NCI-H82 treated with DMSO at 0.1 percent for 48 hours (cell line): ENCODE results near the gene FRG2B.
"Not testable (repeated sequence)": the region's sequence is repeated elsewhere in the genome, so short reads cannot be mapped to it uniquely, and the experiment has no call there.

Experiments
- DNase-seq: peaks from one replicate; lab custom pipeline; 2025; ENCODE audit not compliant: unreplicated experiment; lab: John Stamatoyannopoulos, UW

The FRG2B gene

GRCh38 chr10:133626695-133627094 lies at the start of gene FRG2B:
Gene FRG2B (minus strand): TSS chr10:133626795. CDS start chr10:133626742, 53 bp downstream.
- DNase-seq, result not testable (repeated sequence)

DNA sequence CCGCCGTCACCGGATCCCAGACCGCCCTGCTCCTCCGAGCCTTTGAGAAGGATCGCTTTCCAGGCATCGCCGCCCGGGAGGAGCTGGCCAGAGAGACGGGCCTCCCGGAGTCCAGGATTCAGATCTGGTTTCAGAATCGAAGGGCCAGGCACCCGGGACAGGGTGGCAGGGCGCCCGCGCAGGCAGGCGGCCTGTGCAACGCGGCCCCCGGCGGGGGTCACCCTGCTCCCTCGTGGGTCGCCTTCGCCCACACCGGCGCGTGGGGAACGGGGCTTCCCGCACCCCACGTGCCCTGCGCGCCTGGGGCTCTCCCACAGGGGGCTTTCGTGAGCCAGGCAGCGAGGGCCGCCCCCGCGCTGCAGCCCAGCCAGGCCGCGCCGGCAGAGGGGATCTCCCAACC lies 40.9 kb upstream of the FRG2B start:
- DNase-seq, result not testable (repeated sequence)

- not testable (repeated sequence) for DNase-seq
These were observed 37.1 kb upstream of the FRG2B start for GRCh38 chr10:133663544-133664160.

DNA sequence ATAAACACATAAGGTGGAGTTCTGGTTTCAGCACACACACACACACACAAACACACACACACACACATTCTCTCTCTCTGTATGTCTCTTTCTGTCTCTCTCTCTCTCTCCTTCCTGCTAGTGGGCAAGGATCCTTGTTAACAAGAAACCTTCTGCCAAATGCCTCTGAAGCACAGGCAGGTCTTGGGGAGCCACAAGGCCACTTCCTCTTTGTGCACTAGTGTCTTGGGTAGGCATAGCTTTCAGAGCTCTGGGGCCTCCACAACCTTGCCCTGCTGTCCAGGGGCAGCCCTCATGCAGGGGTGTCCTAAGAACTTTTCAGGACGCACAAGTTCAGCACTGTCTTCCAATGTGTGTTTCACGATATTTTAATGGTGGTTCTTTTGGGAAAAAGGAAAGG lies 34.5 kb upstream of the FRG2B start:
- DNase-seq, result not testable (repeated sequence)

DNA sequence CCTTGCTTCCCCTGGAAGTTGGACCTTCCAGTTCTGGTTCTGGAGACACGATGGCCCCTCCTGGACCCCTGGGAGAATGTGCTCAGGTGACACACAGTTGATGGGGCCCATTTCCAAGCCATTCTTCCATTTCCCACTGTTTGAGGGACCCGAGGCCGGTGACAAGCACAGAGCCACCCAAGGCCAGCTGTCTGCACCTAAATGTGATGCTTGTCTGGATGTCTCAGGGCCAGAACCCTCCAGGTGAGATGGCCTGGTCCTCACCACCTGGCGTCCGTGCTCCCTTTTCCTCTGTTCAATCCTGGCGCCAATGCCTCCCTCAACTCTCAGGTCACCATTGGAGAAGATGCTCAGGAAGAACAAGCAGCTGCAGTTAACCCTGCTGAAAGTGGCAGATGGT lies 33.9 kb upstream of the FRG2B start:
- not testable (repeated sequence) for DNase-seq

DNA sequence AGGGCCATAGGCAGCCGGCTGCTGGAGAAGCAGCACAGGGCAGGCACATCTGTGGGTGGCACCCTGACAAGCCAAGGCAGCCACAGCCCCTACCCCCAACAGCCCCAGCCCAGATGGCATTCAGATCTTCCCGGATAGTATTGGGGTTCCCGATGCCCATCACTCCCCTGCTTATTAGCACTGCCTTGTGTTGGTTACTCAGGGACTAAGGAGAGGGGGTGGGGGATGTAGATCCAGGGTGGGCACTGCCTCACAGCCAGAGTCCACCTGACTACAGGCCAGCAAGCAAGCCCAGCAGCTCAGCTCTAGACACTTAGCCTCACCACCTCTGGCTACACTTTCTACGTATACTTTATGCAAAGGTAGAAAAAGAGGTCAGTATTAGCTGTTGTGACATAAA lies 30.7 kb upstream of the FRG2B start:
- DNase-seq, result not testable (repeated sequence)

DNA sequence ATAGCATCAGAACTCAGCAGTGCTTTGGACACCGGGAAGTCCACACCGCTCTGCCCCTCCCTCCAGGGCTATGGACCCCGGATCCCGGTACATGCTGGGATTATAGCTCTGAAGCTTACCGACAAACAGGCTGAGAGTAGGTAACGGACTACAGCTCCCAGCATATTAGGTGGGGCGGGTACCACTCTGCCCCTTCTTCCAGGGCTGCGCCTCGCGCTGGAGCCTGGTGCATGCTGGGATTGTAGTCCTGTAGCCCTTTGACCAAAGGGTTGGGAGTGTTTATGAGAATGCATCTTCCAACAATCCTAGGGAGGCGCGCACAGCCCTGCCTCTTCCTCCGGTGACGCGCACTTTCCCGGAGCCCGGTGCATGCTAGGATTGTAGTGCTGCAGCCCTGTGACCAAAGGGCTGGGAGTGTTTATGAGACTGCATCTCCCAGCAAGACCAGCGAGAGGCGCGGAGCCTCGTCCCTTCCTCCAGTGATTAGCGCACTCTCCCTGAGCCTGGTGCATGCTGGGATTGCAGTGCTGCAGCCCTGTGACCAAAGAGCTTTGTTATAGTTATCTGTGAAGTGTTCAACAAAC lies 22.4 kb upstream of the FRG2B start:
- not testable (repeated sequence) for DNase-seq

GRCh38 chr10:133647075-133647748 lies 20.6 kb upstream of the FRG2B start:
- not testable (repeated sequence) for DNase-seq

DNA sequence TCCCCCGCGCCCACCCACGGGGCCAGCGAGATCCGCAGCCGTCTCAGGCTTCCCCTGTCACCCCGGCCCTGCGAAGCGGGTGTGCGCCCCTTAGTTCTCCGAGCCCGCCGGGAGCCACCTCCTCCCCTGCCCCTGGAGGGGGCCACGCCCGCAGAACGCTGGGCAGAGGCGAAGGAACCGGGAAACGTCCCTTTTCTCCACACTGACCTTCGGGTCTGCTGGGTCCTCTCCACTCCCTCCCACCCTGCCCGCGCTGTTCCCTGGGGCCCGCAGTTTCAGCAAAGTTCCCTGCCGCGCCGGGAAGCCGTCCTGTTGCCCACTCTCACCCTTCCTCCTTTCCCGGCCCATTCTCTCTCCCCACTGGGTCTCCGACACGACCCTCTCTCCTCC lies 11.2 kb upstream of the FRG2B start:
- not testable (repeated sequence) for DNase-seq

DNA sequence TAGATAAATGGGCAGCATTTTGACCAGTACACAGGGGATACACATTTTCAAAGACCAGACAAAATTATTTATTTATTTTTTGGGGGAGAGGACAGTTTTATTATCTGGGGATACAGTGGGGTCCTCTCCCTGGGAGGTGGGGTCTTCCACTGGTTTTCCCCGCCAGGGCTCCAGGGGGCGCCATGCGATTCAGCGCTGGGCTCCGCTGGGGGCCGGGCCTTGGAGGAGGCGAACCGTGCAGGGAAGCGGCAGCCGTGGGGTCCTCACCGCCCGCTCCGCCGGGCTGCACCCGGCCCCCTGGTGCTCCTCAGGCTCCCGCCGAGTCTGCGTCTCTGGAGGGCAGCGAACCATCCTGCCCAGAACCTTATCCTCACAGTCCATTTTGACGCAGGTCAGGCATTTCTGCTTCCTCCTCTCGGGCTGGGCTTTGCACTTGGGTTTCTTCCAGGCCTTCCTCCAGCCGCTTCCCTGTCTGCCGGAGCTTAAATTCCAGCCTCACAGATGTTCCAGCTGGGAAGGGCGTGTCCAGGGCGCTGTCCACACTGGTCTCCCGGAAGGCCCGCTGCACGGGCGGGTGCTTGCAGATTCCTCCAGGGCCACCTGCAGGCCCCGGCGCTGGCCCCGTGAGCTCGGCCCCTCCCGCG lies 10.7 kb upstream of the FRG2B start:
- DNase-seq, result not testable (repeated sequence)

DNA sequence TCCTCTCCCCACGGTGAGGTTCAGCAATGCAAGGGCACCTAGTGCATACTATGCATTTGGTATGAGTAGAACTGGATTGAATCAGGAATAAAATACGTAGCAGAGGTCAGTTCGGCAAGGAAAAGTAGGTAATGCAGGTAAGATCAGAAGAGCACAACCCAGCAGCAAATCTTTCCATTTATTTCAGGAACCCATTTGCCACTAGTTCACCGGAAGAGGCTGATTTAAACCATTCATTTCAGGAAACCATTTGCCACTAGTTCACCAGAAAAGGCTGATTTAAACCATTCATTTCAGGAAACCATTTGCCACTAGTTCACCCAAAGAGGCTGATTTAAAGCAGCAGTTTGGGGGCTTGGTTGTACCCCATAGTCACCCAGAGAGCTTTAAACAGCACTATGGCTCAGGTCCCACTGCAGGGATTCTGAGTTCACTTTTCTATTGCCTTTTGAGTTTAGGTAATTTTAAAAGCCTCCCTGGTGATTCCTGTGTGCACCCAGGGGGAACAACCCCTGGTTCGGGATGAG lies 4.2 kb upstream of the FRG2B start:
- not testable (repeated sequence) for DNase-seq

DNA sequence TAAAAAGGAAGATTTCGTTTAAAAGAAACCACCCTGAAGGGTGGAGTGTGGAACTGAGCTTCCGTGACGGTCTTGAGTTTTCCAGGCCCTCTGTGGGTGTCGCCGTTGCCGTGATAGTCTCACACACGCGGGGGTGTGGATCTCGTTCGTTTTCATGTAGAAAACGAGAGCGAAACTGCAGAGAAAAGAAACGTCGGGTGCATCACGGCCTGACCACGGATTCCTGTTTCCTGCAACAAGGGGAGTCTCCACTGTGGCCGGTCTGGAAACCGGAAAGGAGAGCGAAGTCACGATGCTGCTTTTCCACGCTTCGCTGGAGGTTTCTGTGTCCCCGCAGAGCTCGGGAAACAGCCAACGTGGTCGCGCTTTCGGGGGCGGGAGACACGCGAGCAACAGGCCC lies 4.1 kb downstream of the FRG2B start:
- DNase-seq, result not testable (repeated sequence)

GRCh38 chr10:133618851-133619250 lies 7.7 kb downstream of the FRG2B start:
- DNase-seq, result no peak

DNA sequence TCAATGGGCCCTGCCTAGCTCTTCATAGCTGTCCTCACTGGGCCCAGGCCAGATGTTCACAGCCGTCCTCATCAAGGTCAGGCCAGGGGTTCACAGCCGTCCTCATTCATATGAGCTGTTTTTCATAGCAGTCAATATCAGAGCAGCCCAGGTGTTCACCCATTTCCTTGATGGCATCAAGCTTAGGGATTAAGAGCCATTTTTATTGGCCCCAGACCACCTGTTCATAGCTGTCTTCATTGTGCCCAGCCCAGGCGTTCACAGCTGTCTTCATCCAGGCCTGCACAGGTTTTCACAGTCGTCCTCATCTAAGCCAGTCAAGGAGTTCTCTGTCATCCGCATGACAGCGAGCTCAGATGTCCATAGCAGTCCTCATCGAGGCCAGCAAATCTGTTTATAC lies 9.4 kb downstream of the FRG2B start:
- no peak for DNase-seq

DNA sequence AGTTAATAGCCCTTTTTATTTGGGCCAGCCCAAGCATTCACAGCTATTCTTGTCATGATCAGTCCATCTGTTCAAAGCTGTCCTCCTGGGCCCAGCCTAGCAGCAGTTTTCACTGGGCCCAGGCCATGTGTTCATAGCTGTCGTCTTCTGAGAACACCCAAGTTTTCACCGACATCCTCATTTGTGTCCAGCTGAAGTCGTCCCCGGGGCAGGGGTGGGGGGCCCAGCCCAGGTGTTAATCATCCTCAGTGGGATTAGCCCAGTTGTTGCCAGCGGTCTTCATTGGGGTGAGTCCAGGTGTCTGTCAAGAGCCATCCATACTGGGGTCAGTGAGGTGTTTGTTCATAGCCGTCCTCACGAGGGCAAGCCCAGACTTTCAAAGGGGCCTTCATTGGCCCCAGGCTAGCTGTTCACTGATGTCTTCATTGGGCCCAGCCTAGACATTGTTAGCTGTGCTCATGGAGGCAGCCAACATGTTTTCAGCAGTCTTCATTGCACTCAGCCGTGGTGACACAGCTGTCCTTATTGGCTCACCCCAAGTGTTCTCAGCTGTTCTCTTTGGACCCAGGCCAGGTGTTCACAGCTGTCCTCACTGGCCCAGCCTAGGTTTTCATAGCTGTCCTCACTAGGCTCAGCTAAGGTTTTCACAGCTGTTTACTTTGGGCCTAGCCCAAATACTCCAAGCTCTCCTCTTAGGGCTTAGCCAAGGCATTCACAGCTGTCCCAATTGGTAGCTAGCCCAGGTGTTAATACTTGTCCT lies 10.0 kb downstream of the FRG2B start:
- no peak for DNase-seq

DNA sequence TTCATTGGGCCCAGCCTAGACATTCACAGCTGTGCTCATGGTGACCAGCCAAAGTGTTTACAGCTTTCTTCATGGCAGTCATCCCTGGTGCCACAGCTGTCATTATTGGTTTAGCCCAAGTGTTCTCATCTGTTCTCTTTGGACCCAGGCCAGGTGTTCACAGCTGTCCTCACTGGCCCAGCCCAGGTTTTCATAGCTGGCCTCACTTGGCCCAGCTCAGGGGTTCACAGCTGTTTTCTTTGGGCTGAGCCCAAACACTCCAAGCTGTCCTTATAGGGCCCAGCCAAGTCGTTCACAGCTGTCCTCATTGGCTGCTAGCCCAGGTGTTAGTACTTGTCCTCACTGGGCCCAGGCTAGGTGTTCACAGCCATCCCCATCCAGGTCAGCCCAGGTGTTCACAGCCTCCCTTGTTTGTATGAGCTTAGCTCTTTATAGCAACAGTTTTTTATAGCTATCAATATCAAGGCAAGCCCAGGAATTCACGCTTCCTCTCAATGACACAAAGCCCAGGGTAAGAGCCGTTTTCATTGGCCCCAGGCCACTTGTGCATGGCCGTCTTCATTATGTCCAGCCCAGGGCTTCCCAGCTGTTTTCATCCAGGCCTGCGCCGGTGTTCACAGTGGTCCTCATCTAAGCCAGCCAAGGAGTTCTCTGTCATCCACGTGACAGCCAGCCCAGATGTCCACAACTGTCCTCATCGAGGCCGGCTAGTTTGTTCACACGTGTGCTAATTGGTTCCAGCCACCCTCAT lies 11.6 kb downstream of the FRG2B start:
- no peak for DNase-seq

DNA sequence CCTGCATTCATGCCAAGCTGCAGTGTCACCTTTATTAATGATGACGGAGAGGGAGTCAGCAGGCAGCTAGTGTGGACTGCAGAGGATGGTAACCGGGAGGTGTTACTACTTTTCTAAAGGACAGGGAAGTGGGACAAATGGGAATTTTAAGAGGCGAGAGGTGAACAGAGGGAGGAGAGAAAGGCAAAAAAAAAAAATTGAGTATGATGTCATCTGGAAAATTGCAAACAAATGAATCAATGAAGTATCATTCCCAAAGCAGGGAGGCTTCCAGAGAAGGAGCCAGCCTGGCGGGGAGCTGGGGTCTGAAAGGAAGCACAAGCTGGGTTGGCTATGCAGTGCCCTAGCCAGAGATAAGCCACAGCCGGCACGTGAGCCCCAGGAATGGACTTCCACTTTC lies 12.9 kb downstream of the FRG2B start:
- DNase-seq, result no peak

- DNase-seq, result no peak
These were observed 15.5 kb downstream of the FRG2B start for GRCh38 chr10:133611079-133611478.

- no peak for DNase-seq
These were observed 17.7 kb downstream of the FRG2B start for GRCh38 chr10:133608855-133609254.

DNA sequence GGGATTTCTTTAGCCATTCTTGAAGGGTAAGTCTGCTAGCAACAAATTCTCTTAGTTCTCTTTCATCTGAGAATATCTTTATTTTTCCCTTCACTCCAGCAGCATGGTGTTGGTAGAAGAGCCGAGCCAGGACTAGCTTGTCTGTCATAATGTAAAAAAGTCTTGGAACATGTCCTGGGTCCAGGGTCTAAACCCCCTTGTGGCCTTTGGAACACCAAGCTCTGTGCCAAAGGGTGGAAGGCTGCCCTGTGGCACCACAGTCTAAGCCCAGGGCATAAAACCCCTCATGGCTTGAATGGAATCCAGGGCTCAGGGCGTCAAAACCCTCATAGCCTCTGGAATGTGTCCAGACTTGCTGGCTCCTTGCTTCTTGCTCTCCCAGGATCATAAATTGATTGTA lies 23.2 kb downstream of the FRG2B start:
- not testable (repeated sequence) for DNase-seq
